Measurements from ENCODE around the gene CEP295NL. TPM values are rescaled to one million over a fixed set of nuclear protein-coding genes. Genes with fewer than 3 reads are reported as not detected.

Gene CEP295NL
- total RNA-seq, 1 experiment from 2014 or later: 1.9 TPM

GRCh38 chr17:78935419-78936323 lies 32.7 kb upstream of the CEP295NL start:
- H3K9me2 ChIP-seq (ENCODE audit: insufficient read depth): no peaks in the 10 kb centered on the region
- no peak overlapping the region for H3K4me3 ChIP-seq (replicated peaks in 1 of 2; ENCODE audit: low read depth in 1 of 2, low read length in 2 of 2)
- intact Hi-C loops (cut with micrococcal nuclease): no loop called here
- no peaks in the 10 kb centered on the region for H4K20me1 ChIP-seq (ENCODE audit: insufficient read depth)
- ATAC-seq (peak; percentile 39), DNase-seq (ENCODE audit: low read depth, low spot score) (no peak)
- BruUV-seq (replicated peaks): no TSS peak
- peak overlapping the region; percentile 33; the same call in 1 of the 2 replicates for H3K9ac ChIP-seq (ENCODE audit: low read length)
- H3K27ac ChIP-seq (ENCODE audit: low read depth, low read length): no peak overlapping the region; the same call in 1 of the 2 replicates
- H3K9me3 ChIP-seq (ENCODE audit: control insufficient read depth in 1 of 2, insufficient read depth in 1 of 2, low read depth in 1 of 2, low read length in 2 of 2): no peaks in the 10 kb centered on the region
- ChIA-PET RAD21 (ENCODE audit: low non-redundant PET in 1 of 2, low total read pairs in 2 of 2, uncharacterized antibody in 2 of 2, unreplicated experiment in 2 of 2) (interaction anchor here in 1 of 2 experiments (0.6 kb wide), 1 partner anchor 26 kb away, joined by 3 read pairs; no protein-coding TSS in a partner anchor), CTCF (interaction anchor here (1.2 kb wide), 1 partner anchor 36 kb away, joined by 3 read pairs; no protein-coding TSS in a partner anchor), POLR2A (interaction anchor here (0.9 kb wide), 1 partner anchor 18 kb away, joined by 3 read pairs; no protein-coding TSS in a partner anchor)
- TF ChIP-seq ZBTB33 (IDR thresholded peaks at IDR 0.05; ENCODE audit: extremely low read depth, insufficient replicate concordance, low read length) (no peak), SRF (IDR thresholded peaks at IDR 0.05; ENCODE audit: low read depth) (no peak), TCF7L2 (IDR thresholded peaks at IDR 0.05; ENCODE audit: borderline replicate concordance, extremely low read depth, insufficient read depth, insufficient read length) (no peak), POLR2AphosphoS5 (IDR thresholded peaks at IDR 0.05; ENCODE audit: low read depth, low read length) (peak; percentile 21; the same call in 1 of the 2 replicates), YY1 (IDR thresholded peaks at IDR 0.05; ENCODE audit: extremely low read depth, insufficient replicate concordance, low read depth, low read length) (peak; percentile 34), CEBPB (IDR thresholded peaks at IDR 0.05; ENCODE audit: low read depth) (no peak), EGR1 (IDR thresholded peaks at IDR 0.05; ENCODE audit: low read depth) (no peak), CBX3 (IDR thresholded peaks at IDR 0.05; ENCODE audit: low read depth) (peak; percentile 37; the same call in 1 of the 2 replicates), MAX (IDR thresholded peaks at IDR 0.05) (peak; percentile 88), CTCF (IDR thresholded peaks at IDR 0.05 in 2 of 3, conservative IDR thresholded peaks at IDR 0.05 in 1 of 3; ENCODE audit: borderline replicate concordance in 1 of 3, insufficient read depth in 1 of 3, low read depth in 2 of 3, low read length in 2 of 3) (no peak)
- no peaks in the 10 kb centered on the region for H3K27me3 ChIP-seq (ENCODE audit: insufficient read depth, low read length)
- no peaks in the 10 kb centered on the region for H3K36me3 ChIP-seq (ENCODE audit: control insufficient read depth in 1 of 2, insufficient read depth in 2 of 2, low read length in 2 of 2)
- no peaks in the 10 kb centered on the region for H3K79me2 ChIP-seq (ENCODE audit: insufficient read depth, low read length)
- peak overlapping the region; percentile 55 for H3K4me2 ChIP-seq (ENCODE audit: low read length)
- H2AFZ ChIP-seq (ENCODE audit: low read depth, low read length, poor library complexity, severe bottlenecking): peak overlapping the region; percentile 70
- peaks cover 25 to 64% of the 10 kb centered on the region in 2 experiments for H3K4me1 ChIP-seq (ENCODE audit: control insufficient read depth in 1 of 2, insufficient read depth in 2 of 2, low read length in 2 of 2)

Data from HCT116 (cell line).